Omental fat pad (tissue), 4 donors: Measurements from ENCODE around the gene METTL16. TPM values are rescaled to one million over a fixed set of nuclear protein-coding genes. Genes with fewer than 3 reads are reported as not detected.
"Not testable (repeated sequence)": the region's sequence is repeated elsewhere in the genome, so short reads cannot be mapped to it uniquely, and the experiment has no call there.

Source experiments
- ATAC-seq: fragments of 150-250 bp; one replicate; pipeline ENCODE4 v1.9.1; 2016; ENCODE audit warnings: mild to moderate bottlenecking, moderate library complexity; ENCODE audit not compliant: low FRiP score
- DNase-seq: peaks from one replicate; pipeline ENCODE4 v3.0.0-alpha.2; 2019; ENCODE audit warnings: low spot score
- total RNA-seq, 4 donors: library from RNA; depleted of rRNA; stranded (reverse); fragments of >200 nt; gene quantifications; one replicate each; pipeline ENCODE4 v1.1.0, GENCODE V29; 2016
- TF ChIP-seq, protein P1 (sequence below), 3 donors: fragments of 450-650 bp; IDR thresholded peaks; one replicate each; pipeline ENCODE4 v1.5.1; 2016 to 2017; ENCODE audit warnings: antibody characterized with exemption in 3 of 3, mild to moderate bottlenecking in 3 of 3, moderate library complexity in 2 of 3

The METTL16 gene
- total RNA-seq, 4 donors from 2014 or later, result 12.6 to 45.1 (median 19.1) TPM

- DNase-seq (no peak), ATAC-seq (no peak)
- TF ChIP-seq, protein P1, sequence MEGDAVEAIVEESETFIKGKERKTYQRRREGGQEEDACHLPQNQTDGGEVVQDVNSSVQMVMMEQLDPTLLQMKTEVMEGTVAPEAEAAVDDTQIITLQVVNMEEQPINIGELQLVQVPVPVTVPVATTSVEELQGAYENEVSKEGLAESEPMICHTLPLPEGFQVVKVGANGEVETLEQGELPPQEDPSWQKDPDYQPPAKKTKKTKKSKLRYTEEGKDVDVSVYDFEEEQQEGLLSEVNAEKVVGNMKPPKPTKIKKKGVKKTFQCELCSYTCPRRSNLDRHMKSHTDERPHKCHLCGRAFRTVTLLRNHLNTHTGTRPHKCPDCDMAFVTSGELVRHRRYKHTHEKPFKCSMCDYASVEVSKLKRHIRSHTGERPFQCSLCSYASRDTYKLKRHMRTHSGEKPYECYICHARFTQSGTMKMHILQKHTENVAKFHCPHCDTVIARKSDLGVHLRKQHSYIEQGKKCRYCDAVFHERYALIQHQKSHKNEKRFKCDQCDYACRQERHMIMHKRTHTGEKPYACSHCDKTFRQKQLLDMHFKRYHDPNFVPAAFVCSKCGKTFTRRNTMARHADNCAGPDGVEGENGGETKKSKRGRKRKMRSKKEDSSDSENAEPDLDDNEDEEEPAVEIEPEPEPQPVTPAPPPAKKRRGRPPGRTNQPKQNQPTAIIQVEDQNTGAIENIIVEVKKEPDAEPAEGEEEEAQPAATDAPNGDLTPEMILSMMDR (IDR thresholded peaks at IDR 0.05), result no peak
Observed at GRCh38 chr17:2442166-2442565, 69.5 kb downstream of the METTL16 start.

DNA sequence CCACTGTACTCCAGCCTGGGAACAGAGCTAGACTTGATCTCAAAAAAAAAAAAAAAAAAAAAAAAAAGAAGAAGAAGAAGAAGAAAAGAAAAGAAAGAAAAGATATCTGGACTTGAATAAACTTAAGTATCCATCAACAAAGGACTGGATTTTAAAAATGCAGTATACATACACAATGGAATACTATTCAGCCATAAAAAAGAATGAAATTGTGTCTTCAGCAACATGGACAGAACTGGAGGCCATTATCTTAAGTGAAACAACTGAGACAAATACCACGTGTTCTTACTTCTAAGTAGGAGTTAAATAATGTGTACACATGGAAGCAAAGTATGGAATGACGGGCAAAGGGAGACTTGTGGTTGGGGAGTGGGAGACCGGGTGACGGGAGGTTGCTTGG is 70.8 kb downstream of the METTL16 start:
- DNase-seq, result no peak
- no peak for ATAC-seq
- TF ChIP-seq, protein P1 (IDR thresholded peaks at IDR 0.05), result no peak

- ATAC-seq, DNase-seq: not testable (repeated sequence)
Observed at GRCh38 chr17:2439997-2440396, 71.7 kb downstream of the METTL16 start.

- TF ChIP-seq, protein P1 (IDR thresholded peaks at IDR 0.05), result no peak
- DNase-seq, result no peak
- ATAC-seq, result no peak
Observed at GRCh38 chr17:2438823-2439222, 72.9 kb downstream of the METTL16 start.

DNA sequence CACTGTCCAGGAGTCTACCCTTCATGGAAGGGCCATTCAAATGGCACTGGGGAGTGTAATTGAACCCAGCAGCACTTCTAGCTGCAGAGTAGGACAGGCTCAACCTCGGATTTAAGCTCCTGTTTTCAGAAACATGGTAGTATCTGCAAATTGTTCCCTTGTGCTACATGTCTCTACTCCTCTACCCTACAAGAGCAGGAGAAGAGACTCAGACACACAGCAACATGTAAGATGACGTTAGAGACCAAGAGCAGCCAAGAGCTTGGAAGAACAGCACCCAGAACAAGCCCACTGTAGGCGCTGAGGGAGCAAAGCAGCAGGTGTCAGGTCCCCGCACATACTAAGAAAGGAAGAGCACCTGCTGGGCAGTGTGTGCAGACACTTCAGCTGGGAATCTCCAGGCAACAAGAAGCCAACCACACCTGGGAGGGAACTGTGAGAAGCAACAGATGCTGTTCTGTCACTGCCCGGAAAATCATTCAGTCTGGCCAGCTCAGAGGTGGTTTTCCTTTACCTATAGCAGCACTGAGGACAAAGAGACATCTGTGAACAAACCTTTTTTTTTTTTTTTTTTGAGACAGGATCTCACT is 75.3 kb downstream of the METTL16 start:
- DNase-seq (no peak), ATAC-seq (no peak)
- TF ChIP-seq, protein P1 (IDR thresholded peaks at IDR 0.05), result no peak

GRCh38 chr17:2435862-2436261 is 75.8 kb downstream of the METTL16 start:
- ATAC-seq, result no peak

GRCh38 chr17:2435181-2435741 is 76.4 kb downstream of the METTL16 start:
- ATAC-seq, result no peak
- DNase-seq, result no peak

More at GRCh38 chr17:2435862-2436261, 75.8 kb downstream of the METTL16 start:
- TF ChIP-seq, protein P1 (IDR thresholded peaks at IDR 0.05), result no peak
- no peak for DNase-seq

More at GRCh38 chr17:2435181-2435741, 76.4 kb downstream of the METTL16 start:
- TF ChIP-seq, protein P1 (IDR thresholded peaks at IDR 0.05), result no peak
